RWPE1 (cell line): ENCODE data around the gene SRGAP1.
A peak's percentile ranks its signal among the peaks of the same experiment; 100 is the strongest.

Source experiments
- CTCF ChIA-PET: fragments of 350-600 bp; sonication (Branson Sonifier 250); formaldehyde crosslinking; extraction: SDS; loops from one replicate; lab custom pipeline; 2021; lab: Yijun Ruan, JAX
- POLR2A ChIA-PET: fragments of 400-600 bp; formaldehyde crosslinking; extraction: SDS; loops from one replicate; lab custom pipeline; 2020; ENCODE audit warnings: antibody characterized with exemption; ENCODE audit not compliant: low non-redundant PET; lab: Yijun Ruan, JAX
- DNase-seq: peaks from one replicate; pipeline ENCODE4 v3.0.0; 2012; ENCODE audit warnings: low spot score
- H3K27ac ChIP-seq: fragments of 450-650 bp; 2 replicates; pipeline ENCODE4 v1.5.1; 2017
- CTCF ChIP-seq: fragments of 450-650 bp; conservative IDR thresholded peaks from 2 replicates; pipeline ENCODE4 v1.5.1; 2017; ENCODE audit warnings: low read depth, mild to moderate bottlenecking

The SRGAP1 gene

GRCh38 chr12:63815482-63815852, 29.0 kb upstream of the SRGAP1 start:
- POLR2A ChIA-PET: no interaction called here
- no peak for DNase-seq
- CTCF ChIA-PET: interaction anchor here (0.7 kb wide), 1 partner anchor 11 kb away, joined by 3 read pairs; no protein-coding TSS in a partner anchor
- no peak overlapping the region for H3K27ac ChIP-seq
- TF ChIP-seq CTCF: no peak

GRCh38 chr12:63816031-63816430, 28.5 kb upstream of the SRGAP1 start:
- ChIA-PET POLR2A (no interaction called here), CTCF (no interaction called here)
- no peak overlapping the region for H3K27ac ChIP-seq
- DNase-seq: no peak
- TF ChIP-seq CTCF: no peak

- DNase-seq: no peak
- no peak overlapping the region for H3K27ac ChIP-seq
- ChIA-PET POLR2A (no interaction called here), CTCF (no interaction called here)
- TF ChIP-seq CTCF: no peak
Observed at GRCh38 chr12:63820427-63820826, 24.1 kb upstream of the SRGAP1 start.

- no peak for TF ChIP-seq CTCF
- ChIA-PET CTCF (no interaction called here), POLR2A (no interaction called here)
- peak overlapping the region; percentile 75 for H3K27ac ChIP-seq
- no peak for DNase-seq
Observed at GRCh38 chr12:63821781-63822251, 22.7 kb upstream of the SRGAP1 start.

GRCh38 chr12:63822352-63822751, 22.1 kb upstream of the SRGAP1 start:
- ChIA-PET POLR2A (no interaction called here), CTCF (interaction anchor here (0.8 kb wide), 1 partner anchor 434 kb away, joined by 3 read pairs; no protein-coding TSS in a partner anchor)
- TF ChIP-seq CTCF: no peak
- DNase-seq: peak; percentile 44
- H3K27ac ChIP-seq: peak overlapping the region; percentile 75

GRCh38 chr12:63823040-63823439, 21.5 kb upstream of the SRGAP1 start:
- TF ChIP-seq CTCF: no peak
- CTCF ChIA-PET: interaction anchor here (0.8 kb wide), 1 partner anchor 433 kb away, joined by 3 read pairs; no protein-coding TSS in a partner anchor
- no peak overlapping the region for H3K27ac ChIP-seq
- DNase-seq: no peak
- POLR2A ChIA-PET: no interaction called here
